ENCODE data around the gene ARHGAP42.

The ARHGAP42 gene

GRCh38 chr11:100932474-100933100 is 245.5 kb downstream of the ARHGAP42 start:
- DNase-seq: no peak

DNA sequence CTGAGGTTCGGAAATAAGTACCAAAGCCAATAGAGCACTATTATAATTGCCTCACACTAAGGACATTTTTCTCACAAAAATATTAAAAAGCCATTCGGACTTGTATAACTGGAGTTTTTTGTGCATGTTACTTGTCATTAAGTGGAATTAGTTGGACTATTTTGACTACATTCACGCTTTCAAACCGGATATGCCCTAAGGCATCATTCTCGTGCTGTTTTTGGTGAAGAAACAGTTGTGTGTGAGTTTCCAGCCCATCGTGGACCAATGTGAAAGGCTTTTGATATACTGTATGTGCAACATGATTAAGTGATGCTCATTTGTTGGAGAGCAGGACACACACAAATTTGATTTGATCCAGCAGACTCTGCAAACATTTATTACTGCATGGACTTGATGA is 249.7 kb downstream of the ARHGAP42 start:
- DNase-seq: no peak

DNA sequence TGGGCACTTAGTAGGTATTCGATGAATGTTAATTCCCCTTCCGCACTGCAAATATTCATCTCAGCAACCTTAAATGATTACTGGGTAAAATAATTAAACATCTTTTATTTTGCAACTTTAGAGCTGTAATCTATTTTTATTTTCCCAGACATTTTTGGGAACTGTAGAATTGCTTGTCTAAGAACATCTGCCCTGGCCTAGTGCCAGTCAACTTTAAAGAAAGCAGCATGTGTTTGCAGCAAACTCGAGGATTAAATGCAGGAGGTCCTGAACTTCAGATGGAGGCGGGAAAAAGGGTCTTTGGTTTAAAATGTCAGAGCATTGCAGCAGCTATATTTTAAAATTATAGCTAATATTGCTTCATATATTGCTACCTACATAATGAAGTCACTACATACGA is 252.5 kb downstream of the ARHGAP42 start:
- no peak for DNase-seq

DNA sequence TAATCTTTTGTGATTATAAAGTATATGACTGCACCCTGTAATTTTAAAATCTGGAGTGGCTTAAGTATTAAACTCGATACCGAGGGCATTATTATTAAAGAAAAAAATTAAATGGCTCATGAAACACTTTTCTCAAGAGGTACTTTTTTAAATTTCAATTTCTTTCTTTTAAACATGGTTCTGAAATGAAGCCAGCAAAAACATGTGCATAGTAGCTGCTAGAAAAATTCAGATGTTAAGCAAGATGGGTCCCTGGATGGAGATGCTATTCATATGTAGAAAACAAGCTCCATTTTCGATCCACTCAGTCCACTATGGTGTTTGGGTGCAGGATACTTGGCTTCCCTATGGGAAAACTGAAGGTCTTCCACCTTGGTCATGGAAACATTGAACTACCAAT is 253.0 kb downstream of the ARHGAP42 start:
- DNase-seq: no peak

DNA sequence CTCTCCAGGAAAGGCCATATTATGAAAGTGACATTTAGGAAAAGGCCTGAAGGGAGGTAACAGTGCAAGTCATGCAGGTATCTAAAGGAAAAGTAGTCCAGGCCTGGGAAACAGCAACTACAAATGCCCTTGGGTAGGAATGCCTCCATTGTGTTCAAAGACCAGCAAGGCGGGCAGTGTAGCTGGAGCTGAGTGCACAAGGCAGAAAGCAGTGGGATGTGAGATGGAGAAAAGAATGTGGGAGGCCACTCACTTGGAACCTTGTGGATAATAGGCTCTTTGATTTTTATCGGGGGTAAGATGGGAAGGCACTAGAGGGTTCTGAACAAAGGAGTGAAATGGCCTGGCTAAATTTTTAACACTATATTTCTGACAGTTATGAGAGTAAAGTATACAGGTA is 253.9 kb downstream of the ARHGAP42 start:
- no peak for DNase-seq

GRCh38 chr11:100942016-100942415 is 254.9 kb downstream of the ARHGAP42 start:
- no peak for DNase-seq

GRCh38 chr11:100948936-100949335 is 261.8 kb downstream of the ARHGAP42 start:
- no peak for DNase-seq

DNA sequence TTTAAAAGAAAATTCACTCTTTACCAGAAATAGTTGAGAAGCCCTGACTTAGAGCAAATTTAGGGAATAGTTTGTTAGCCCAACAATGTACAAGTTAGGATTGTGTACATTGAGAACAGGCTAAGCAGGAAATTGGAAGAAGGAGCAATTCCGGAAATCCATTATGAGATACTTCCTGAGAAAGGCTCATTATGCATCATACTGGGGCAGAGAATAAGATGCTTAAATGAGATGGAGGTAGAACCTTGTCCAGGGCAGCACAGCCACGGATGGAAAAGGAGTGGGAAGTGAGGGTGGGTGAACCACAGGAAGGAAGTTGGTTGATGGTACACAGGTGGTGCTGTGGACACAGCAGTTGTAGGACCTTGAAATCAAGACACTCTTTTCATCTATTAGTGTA is 262.4 kb downstream of the ARHGAP42 start:
- DNase-seq: no peak

GRCh38 chr11:100955318-100955717 is 268.2 kb downstream of the ARHGAP42 start:
- DNase-seq: no peak

GRCh38 chr11:100956351-100956750 is 269.3 kb downstream of the ARHGAP42 start:
- DNase-seq: no peak

GRCh38 chr11:100957499-100957898 is 270.4 kb downstream of the ARHGAP42 start:
- DNase-seq: no peak

DNA sequence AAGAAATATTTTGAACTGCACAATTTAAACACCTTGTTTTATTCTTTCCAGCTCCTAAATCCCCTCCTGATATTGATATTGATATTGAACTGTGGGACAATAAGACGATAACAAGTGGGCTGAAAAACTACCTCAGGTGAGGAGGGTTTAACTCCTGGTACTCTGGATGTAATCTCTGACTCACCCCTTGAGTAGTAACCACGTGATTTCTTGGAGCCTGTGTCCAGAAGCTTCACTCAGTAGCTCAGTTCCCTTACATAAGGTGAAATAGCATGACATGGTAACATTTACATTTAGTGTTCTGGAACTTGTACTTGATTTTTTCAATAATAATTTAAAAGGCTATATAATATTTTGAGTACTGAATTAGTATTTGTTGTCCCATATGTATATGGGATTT is 274.5 kb downstream of the ARHGAP42 start:
- no peak for DNase-seq

DNA sequence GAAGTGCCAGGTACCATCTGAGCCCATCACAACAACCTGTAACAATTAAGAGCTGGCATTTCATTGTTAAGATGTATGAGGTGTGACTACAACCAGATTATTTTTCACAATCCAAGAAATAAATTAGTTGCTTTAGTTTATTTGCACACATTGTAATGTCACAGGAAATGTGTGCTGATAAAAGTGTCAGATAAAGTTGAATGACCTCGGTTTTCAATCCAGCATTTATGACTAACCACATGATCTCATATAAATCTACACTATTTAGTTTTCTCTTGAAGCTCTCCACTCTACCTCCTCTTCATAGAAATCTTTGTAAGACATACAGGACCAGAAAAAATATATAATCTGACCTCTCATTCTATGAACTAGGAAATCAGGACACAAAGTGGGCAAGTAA is 276.3 kb downstream of the ARHGAP42 start:
- DNase-seq: no peak

GRCh38 chr11:100964435-100964834 is 277.3 kb downstream of the ARHGAP42 start:
- no peak for DNase-seq

- no peak for DNase-seq
Observed at GRCh38 chr11:100965346-100965745, 278.3 kb downstream of the ARHGAP42 start.

- no peak for DNase-seq
Observed at GRCh38 chr11:100966366-100966765, 279.3 kb downstream of the ARHGAP42 start.

DNA sequence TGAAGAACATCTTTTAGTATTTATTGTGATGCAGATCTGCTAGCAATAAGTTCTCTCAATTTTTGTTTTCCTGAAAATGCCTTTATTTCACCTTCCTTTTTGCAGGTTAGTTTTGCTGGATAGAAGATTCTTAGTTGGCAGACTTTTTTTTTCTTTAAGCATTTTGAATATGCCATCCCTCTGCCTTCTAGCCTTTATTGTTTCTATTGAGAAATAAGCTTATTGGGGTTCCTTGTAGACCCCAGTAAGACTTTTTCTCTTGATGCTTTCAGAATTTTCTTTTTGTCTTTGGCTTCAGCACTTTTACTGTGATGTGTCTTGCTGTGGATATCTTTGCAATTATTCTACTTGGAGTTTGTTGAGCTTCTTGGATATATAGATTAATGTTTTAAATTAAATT is 281.9 kb downstream of the ARHGAP42 start:
- no peak for DNase-seq

DNA sequence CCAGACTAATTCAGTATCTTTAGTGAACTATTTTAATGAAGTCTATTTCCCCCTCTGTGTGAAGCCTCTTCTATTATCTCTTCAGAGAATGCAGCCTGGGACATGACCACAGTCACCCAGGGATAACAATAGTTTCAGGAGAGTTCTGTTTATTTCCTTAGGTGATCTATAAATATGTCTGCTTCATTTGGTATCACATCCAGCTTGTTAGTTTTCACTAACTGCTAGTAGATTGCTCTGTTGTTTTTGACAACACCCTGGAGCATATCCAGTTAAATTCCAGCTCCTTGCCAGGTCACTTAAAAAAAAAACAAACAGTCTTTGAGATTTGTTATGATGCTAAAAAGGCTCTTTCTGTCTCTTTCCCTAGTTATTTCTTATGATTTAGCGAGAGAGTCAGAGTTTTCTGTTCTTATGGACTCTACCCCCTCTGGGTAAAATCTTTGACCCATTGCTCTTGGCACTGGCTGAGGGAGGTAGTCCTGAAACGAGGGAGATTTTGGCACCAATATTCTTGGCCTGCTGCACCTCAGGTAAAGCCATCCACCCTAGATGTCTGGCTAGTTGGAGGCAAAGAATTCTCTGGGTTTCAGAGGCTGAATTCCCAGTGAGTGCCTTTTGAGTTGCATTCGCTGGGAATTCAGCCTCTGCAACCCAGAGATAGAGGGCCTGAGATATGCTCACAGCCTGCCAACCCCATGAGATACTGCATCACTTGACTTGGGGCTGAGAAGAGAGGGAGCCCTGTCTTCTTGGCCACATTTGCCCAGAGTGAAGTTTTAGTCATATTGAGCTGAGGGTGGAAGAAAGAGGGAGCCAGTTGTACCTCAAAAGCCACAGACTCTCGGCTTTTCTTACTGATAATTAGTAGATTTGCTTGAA is 283.4 kb downstream of the ARHGAP42 start:
- DNase-seq: no peak

GRCh38 chr11:100972046-100972445 is 285.0 kb downstream of the ARHGAP42 start:
- no peak for DNase-seq

DNA sequence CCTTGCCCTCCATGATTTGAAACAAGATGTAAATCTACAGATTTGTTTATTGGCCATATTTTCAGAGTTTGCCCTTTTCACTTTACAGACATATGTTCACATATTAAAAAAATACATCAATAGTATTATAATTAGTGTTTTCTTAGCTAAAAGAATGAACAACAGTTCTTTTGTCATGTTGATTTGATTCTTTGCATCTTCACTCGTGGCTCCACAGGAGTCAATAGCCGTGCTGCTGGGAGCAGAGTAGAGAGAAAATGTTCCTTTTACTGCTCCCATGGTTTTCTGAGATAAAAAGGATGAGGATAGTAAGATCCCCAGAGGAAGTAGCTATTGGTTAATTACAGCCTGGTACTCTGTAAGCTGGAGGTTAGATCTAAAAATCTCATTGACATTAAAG is 291.4 kb downstream of the ARHGAP42 start:
- no peak for DNase-seq

DNA sequence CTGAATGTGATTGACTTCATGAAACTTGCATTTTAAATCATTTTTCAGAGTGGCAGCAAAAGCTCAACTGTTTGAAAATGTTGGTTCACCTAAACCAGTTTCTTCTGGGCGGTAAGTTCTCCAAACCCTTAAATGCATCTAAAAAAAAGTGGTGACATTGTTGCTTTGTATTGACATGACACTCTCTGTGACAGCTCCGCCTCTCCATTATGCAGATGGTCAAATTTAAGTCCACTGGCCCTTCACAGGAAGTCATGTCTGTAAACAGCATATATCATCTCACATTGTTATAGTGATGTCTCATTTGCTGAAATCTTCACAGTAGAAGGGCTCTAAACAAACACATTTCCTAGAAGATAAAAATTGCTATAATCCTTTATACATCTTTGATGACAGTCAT is 291.9 kb downstream of the ARHGAP42 start:
- DNase-seq: no peak

GRCh38 chr11:100980156-100980555 is 293.1 kb downstream of the ARHGAP42 start:
- DNase-seq: no peak

- no peak for DNase-seq
Observed at GRCh38 chr11:100981196-100981824, 294.2 kb downstream of the ARHGAP42 start.

DNA sequence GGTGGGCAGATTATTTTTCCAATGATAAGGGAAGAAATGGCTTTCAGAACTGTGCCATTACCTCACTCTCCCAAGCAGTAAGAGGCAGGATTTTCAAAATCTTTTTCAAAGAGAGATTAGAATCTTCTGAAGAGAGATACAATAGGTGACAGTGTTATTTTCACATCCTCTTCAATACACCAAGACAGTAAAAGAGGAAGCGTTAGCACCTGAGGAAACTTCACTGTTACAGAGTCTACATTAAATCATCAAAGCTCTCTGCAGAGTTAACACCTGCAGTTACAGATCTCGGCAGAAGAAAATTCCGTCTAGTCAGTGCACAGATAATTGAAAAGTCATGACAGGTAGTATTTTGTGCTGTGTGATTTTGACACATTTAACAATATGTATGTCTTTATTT is 297.6 kb downstream of the ARHGAP42 start:
- DNase-seq: no peak

Measured in activated effector memory CD4-positive, alpha-beta T cell treated with anti-CD3 and anti-CD28 coated beads, Interleukin-2, amount 50 U/mL, for 16 hours (primary cell).